PC-9 (cell line): ENCODE data around the gene BTBD3. TPM values are rescaled to one million over a fixed set of nuclear protein-coding genes. Genes with fewer than 3 reads are reported as not detected.

Source experiments
- BruUV-seq: library from RNA; stranded (reverse); fragments of 400-500 nt; replicated peaks from 2 replicates; lab custom pipeline; 2021; lab: Mats Ljungman, UMichigan
- CTCF ChIA-PET: fragments of 300-600 bp; sonication (Branson Sonifier 250); formaldehyde crosslinking; loops from one replicate; lab custom pipeline; 2022; ENCODE audit warnings: antibody characterized with exemption; lab: Charles Lee
- POLR2A ChIA-PET: fragments of 300-600 bp; sonication (Branson Sonifier 250); formaldehyde crosslinking; loops from one replicate; lab custom pipeline; 2022; ENCODE audit warnings: antibody characterized with exemption; ENCODE audit not compliant: unreplicated experiment; lab: Charles Lee
- DNase-seq, 2 experiments: peaks; one replicate each; pipeline versions ENCODE4 v3.0.0 to v3.0.0-alpha.2; 2015 to 2022; ENCODE audit warnings: mixed read lengths in 1 of 2
- H2AFZ ChIP-seq: fragments of 200-600 bp; sonication (generic); 2 replicates; pipeline ENCODE4 v1.8.1; 2017; ENCODE audit warnings: antibody characterized with exemption
- H3F3A ChIP-seq: fragments of 200-600 bp; sonication (generic); 2 replicates; pipeline ENCODE4 v1.8.1; 2017; ENCODE audit warnings: antibody characterized with exemption, mild to moderate bottlenecking, low read depth; ENCODE audit not compliant: insufficient read depth
- H3K27ac ChIP-seq: fragments of 200-600 bp; sonication (generic); 2 replicates; pipeline ENCODE4 v1.6.1; 2016; ENCODE audit warnings: mixed run types
- H3K27me3 ChIP-seq: fragments of 200-600 bp; sonication (generic); 2 replicates; pipeline ENCODE4 v1.6.1; 2016; ENCODE audit warnings: low read depth, mixed run types; ENCODE audit not compliant: insufficient read depth
- H3K36me3 ChIP-seq: fragments of 200-600 bp; sonication (generic); 2 replicates; pipeline ENCODE4 v1.6.1; 2016; ENCODE audit warnings: low read depth, mixed run types
- H3K4me1 ChIP-seq: fragments of 200-600 bp; sonication (generic); replicated peaks from 2 replicates; pipeline ENCODE4 v1.6.1; 2016; ENCODE audit warnings: mixed run types; ENCODE audit not compliant: insufficient read depth
- H3K4me2 ChIP-seq: fragments of 200-600 bp; sonication (generic); 2 replicates; pipeline ENCODE4 v1.6.1; 2017; ENCODE audit warnings: mixed run types
- H3K4me3 ChIP-seq: fragments of 200-600 bp; sonication (generic); 2 replicates; pipeline ENCODE4 v1.6.1; 2016; ENCODE audit warnings: mixed run types
- H3K79me2 ChIP-seq: fragments of 200-600 bp; sonication (generic); 2 replicates; pipeline ENCODE4 v1.6.1; 2017; ENCODE audit warnings: low read depth, mixed run types
- H3K9me2 ChIP-seq: fragments of 200-600 bp; sonication (generic); 2 replicates; pipeline ENCODE4 v1.8.1; 2017; ENCODE audit warnings: mild to moderate bottlenecking; ENCODE audit not compliant: insufficient read depth
- H3K9me3 ChIP-seq: fragments of 200-600 bp; sonication (generic); 2 replicates; pipeline ENCODE4 v1.8.1; 2016; ENCODE audit warnings: low read depth; ENCODE audit not compliant: insufficient read depth
- H4K20me1 ChIP-seq: fragments of 200-600 bp; sonication (generic); 2 replicates; pipeline ENCODE4 v1.8.1; 2017; ENCODE audit not compliant: insufficient read depth
- CTCF ChIP-seq: fragments of 200-600 bp; sonication (generic); conservative IDR thresholded peaks from 2 replicates; pipeline ENCODE4 v1.6.1; 2017; ENCODE audit warnings: mixed run types, antibody characterized with exemption, mild to moderate bottlenecking, moderate library complexity
- EZH2 ChIP-seq: fragments of 200-600 bp; sonication (generic); IDR thresholded peaks from 2 replicates; pipeline ENCODE4 v1.8.0; 2017; ENCODE audit warnings: antibody characterized with exemption, low read depth
- intact Hi-C: fragments of 100-400 bp; cut with micrococcal nuclease; formaldehyde crosslinking; loops from one replicate; pipeline ENCODE4 v1.10.0; 2022; ENCODE audit not compliant: unreplicated experiment
- total RNA-seq: library from RNA; stranded (reverse); gene quantifications from 2 replicates; pipeline ENCODE4 v1.2.3, GENCODE V29; 2021

The BTBD3 gene
- total RNA-seq, 1 experiment from 2014 or later, result 17.6 TPM

DNA sequence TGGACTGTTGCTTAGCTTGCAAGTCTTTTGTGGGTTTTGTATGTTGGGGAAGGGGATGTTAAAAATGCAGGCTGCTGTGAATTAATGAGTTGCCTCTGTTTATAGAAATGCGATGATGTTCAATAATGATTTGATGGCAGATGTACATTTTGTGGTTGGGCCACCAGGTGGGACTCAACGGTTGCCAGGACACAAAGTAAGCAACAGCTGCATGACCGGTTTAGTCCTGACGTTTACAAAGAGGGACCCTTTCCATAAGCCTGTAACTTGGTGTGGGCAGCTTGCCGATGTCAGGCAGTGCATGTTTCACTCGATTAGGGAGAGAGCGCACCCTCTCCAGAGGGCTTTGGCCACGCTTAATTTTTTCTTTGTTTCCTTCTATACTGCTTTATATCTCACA is 1.3 kb downstream of the BTBD3 start:
- Histone ChIP-seq H3K4me3 (no peak overlapping the region), H3K9me3 (no peaks in the 10 kb centered on the region), H2AFZ (no peak overlapping the region), H4K20me1 (peaks cover 5% of the 10 kb centered on the region; the same call in 1 of the 2 replicates), H3K4me1 (0 out of 2 replicates have a peak, but pooled peaks cover 3% of the 10 kb centered on the region), H3K9me2 (no peaks in the 10 kb centered on the region), H3K36me3 (no peaks in the 10 kb centered on the region), H3F3A (0 out of 2 replicates have a peak, but pooled peaks cover 4% of the 10 kb centered on the region), H3K79me2 (peaks cover 19% of the 10 kb centered on the region), H3K4me2 (no peak overlapping the region), H3K27ac (no peak overlapping the region), H3K27me3 (no peaks in the 10 kb centered on the region)
- ChIA-PET POLR2A (no interaction called here), CTCF (no interaction called here)
- TF ChIP-seq EZH2, result no peak
- no peak for TF ChIP-seq CTCF
- DNase-seq, result no peak
- no TSS peak for BruUV-seq
- intact Hi-C loops, result no loop called here

DNA sequence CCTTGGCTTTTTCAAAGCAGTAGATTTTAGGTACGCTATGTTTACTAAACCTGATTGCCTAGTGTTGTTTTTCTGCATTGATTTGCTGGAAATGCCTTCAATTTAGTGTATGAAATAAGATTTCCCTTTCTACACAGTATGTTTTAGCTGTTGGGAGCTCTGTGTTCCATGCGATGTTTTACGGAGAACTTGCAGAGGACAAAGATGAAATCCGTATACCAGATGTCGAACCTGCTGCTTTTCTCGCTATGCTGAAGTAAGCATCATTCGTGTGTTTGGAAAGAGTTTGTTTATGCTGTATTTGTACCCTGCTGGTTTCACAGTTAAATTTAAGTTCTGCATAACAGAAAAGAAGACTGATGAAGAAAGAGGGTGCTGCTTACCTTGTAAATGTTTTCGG is 1.9 kb downstream of the BTBD3 start:
- H3K79me2 ChIP-seq, result peaks cover 16% of the 10 kb centered on the region
- intact Hi-C loops, result no loop called here

GRCh38 chr20:11920083-11920482 is 2.4 kb downstream of the BTBD3 start:
- peaks cover 13% of the 10 kb centered on the region for H3K79me2 ChIP-seq
- H3F3A ChIP-seq, result 0 out of 2 replicates have a peak, but pooled peaks cover 4% of the 10 kb centered on the region
- H2AFZ ChIP-seq, result no peak overlapping the region
- no peak overlapping the region for H3K27ac ChIP-seq
- H4K20me1 ChIP-seq, result peaks cover 5% of the 10 kb centered on the region; the same call in 1 of the 2 replicates
- TF ChIP-seq EZH2, result no peak
- TF ChIP-seq CTCF, result no peak
- no TSS peak for BruUV-seq
- DNase-seq, result no peak
- POLR2A ChIA-PET, result no interaction called here
- H3K36me3 ChIP-seq, result no peaks in the 10 kb centered on the region
- intact Hi-C loops, result no loop called here
- 0 out of 2 replicates have a peak, but pooled peaks cover 3% of the 10 kb centered on the region for H3K4me1 ChIP-seq
- no peak overlapping the region for H3K4me2 ChIP-seq
- H3K9me2 ChIP-seq, result no peaks in the 10 kb centered on the region
- H3K4me3 ChIP-seq, result no peak overlapping the region
- CTCF ChIA-PET, result no interaction called here
- no peaks in the 10 kb centered on the region for H3K27me3 ChIP-seq
- H3K9me3 ChIP-seq, result no peaks in the 10 kb centered on the region

More for the DNA sequence above, 1.9 kb downstream of the BTBD3 start:
- Histone ChIP-seq H3K4me1 (0 out of 2 replicates have a peak, but pooled peaks cover 3% of the 10 kb centered on the region), H4K20me1 (peaks cover 5% of the 10 kb centered on the region; the same call in 1 of the 2 replicates), H3K4me3 (no peak overlapping the region), H3K27me3 (no peaks in the 10 kb centered on the region), H3F3A (0 out of 2 replicates have a peak, but pooled peaks cover 4% of the 10 kb centered on the region), H3K9me2 (no peaks in the 10 kb centered on the region), H2AFZ (no peak overlapping the region), H3K36me3 (no peaks in the 10 kb centered on the region), H3K9me3 (no peaks in the 10 kb centered on the region), H3K4me2 (no peak overlapping the region), H3K27ac (no peak overlapping the region)
- no peak for DNase-seq
- ChIA-PET CTCF (no interaction called here), POLR2A (no interaction called here)
- no peak for TF ChIP-seq CTCF
- no peak for TF ChIP-seq EZH2
- no TSS peak for BruUV-seq
